NK-92 (cell line): Measurements from ENCODE around the gene CSN2.

Experiments
- DNase-seq: peaks from one replicate; lab custom pipeline; 2025; ENCODE audit not compliant: unreplicated experiment; lab: John Stamatoyannopoulos, UW

The CSN2 gene

DNA sequence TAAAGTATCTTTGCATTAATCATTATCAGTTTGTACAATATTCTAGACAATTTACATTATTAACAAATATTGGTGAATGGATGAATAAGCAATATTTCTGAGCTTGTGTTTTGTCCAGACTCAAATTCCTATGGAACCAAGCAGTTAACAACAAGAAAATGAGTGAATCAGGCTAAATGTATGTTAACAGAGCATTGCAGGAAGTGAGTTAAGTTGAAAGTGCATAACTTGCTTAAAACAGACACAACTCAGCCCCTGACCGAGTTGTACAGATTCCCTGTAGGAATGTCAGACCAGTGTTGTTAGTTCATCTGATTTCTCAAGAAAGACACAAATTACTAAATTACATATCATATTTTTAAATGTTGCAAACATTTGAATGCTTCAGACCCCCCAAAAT is 58.4 kb downstream of the CSN2 start:
- DNase-seq: no peak
